ENCODE results near the gene FAF2. TPM values are rescaled to one million over a fixed set of nuclear protein-coding genes. Genes with fewer than 3 reads are reported as not detected.

FAF2 gene, protein sequence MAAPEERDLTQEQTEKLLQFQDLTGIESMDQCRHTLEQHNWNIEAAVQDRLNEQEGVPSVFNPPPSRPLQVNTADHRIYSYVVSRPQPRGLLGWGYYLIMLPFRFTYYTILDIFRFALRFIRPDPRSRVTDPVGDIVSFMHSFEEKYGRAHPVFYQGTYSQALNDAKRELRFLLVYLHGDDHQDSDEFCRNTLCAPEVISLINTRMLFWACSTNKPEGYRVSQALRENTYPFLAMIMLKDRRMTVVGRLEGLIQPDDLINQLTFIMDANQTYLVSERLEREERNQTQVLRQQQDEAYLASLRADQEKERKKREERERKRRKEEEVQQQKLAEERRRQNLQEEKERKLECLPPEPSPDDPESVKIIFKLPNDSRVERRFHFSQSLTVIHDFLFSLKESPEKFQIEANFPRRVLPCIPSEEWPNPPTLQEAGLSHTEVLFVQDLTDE
- total RNA-seq = 22.4 TPM
- 17.7 TPM for polyA plus RNA-seq
- long read RNA-seq, donor 1, full-length matches to known transcripts = 1 of 1 reads
- long read RNA-seq, donor 1, partial matches to known transcripts = 0 of 1 reads
- long read RNA-seq, donor 1, other reads (novel, unspliced or antisense) = 0 of 1 reads
- long read RNA-seq, donor 2 = 0 reads
- long read RNA-seq, donor 3, full-length matches to known transcripts = 7 of 7 reads
- long read RNA-seq, donor 3, partial matches to known transcripts = 0 of 7 reads
- long read RNA-seq, donor 3, other reads (novel, unspliced or antisense) = 0 of 7 reads
- long read RNA-seq, donor 4, full-length matches to known transcripts = 2 of 2 reads
- long read RNA-seq, donor 4, partial matches to known transcripts = 0 of 2 reads
- long read RNA-seq, donor 4, other reads (novel, unspliced or antisense) = 0 of 2 reads
- long read RNA-seq, donor 5, full-length matches to known transcripts = 6 of 12 reads
- long read RNA-seq, donor 5, partial matches to known transcripts = 6 of 12 reads
- long read RNA-seq, donor 5, other reads (novel, unspliced or antisense) = 0 of 12 reads
- long read RNA-seq, donor 6, full-length matches to known transcripts = 3 of 3 reads
- long read RNA-seq, donor 6, partial matches to known transcripts = 0 of 3 reads
- long read RNA-seq, donor 6, other reads (novel, unspliced or antisense) = 0 of 3 reads
- long read RNA-seq, donor 7, full-length matches to known transcripts = 6 of 15 reads
- long read RNA-seq, donor 7, partial matches to known transcripts = 9 of 15 reads
- long read RNA-seq, donor 7, other reads (novel, unspliced or antisense) = 0 of 15 reads
- long read RNA-seq, donor 8, full-length matches to known transcripts = 2 of 2 reads
- long read RNA-seq, donor 8, partial matches to known transcripts = 0 of 2 reads
- long read RNA-seq, donor 8, other reads (novel, unspliced or antisense) = 0 of 2 reads
- long read RNA-seq, donor 9, full-length matches to known transcripts = 6 of 6 reads
- long read RNA-seq, donor 9, partial matches to known transcripts = 0 of 6 reads
- long read RNA-seq, donor 9, other reads (novel, unspliced or antisense) = 0 of 6 reads
- long read RNA-seq, donor 10, full-length matches to known transcripts = 6 of 6 reads
- long read RNA-seq, donor 10, partial matches to known transcripts = 0 of 6 reads
- long read RNA-seq, donor 10, other reads (novel, unspliced or antisense) = 0 of 6 reads

DNA sequence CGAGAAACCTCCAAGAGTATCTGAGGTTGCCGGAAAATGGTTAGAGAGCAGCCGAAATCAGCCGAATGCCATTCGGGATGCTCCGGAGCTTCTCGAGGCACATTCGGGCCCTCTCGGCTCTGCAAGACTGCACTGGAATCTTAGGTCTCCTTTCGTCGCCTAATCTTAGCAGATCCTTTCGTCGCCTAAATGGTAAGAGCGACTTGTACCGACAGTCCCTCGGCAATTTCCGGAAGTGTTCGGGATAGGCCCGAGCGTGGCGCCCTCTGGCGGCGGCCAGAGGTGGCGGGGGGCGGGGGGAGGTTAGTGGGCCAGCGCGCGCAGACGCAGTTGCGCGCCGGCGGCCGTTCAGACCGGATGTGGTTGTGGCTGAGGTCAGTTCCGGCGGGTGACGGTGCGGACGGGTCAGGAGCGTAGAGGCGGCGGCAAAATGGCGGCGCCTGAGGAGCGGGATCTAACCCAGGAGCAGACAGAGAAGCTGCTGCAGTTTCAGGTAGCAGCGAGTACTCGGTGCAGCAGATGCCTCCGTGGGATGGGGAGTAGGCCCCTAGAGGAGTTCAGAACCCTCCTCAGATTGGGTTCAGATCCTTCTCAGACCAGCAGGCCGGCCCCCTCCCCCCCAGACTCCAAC lies at the start of gene FAF2:
FAF2 (plus strand) TSS at position 408 of the 631 bp plus-strand sequence; CDS start at position 431, 23 bp downstream.
- under 1% methylated on average over 50 of the region's 50 CpGs for WGBS
- Histone ChIP-seq H3K36me3 (ENCODE audit: control insufficient read depth in 2 of 2, insufficient read depth in 2 of 2, low read length in 1 of 2) (peaks cover 3 to 9% of the 10 kb centered on the region in 2 donors), H3K4me1 (ENCODE audit: control insufficient read depth in 2 of 2, insufficient read depth in 2 of 2, low read length in 2 of 2) (peaks cover 7 to 17% of the 10 kb centered on the region in 2 donors), H3K27ac (ENCODE audit: low read depth in 1 of 2, low read length in 1 of 2) (peak within 1 kb of the TSS; percentile 81 to 94), H3K4me3 (ENCODE audit: low read length in 2 of 2) (peak within 1 kb of the TSS; percentile 75 to 94), H3K27me3 (ENCODE audit: control insufficient read depth in 2 of 2, insufficient read depth in 1 of 2, low read length in 1 of 2) (peaks cover 0 to 3% of the 10 kb centered on the region in 2 donors), H3K9me3 (ENCODE audit: control insufficient read depth in 2 of 2, insufficient read depth in 1 of 2, low read length in 1 of 2) (peaks cover 0 to 3% of the 10 kb centered on the region in 2 donors)
- DNase-seq (ENCODE audit: low read depth in 6 of 9, low spot score in 9 of 9) = peak; percentile 93 to 99 (median 97)

DNA sequence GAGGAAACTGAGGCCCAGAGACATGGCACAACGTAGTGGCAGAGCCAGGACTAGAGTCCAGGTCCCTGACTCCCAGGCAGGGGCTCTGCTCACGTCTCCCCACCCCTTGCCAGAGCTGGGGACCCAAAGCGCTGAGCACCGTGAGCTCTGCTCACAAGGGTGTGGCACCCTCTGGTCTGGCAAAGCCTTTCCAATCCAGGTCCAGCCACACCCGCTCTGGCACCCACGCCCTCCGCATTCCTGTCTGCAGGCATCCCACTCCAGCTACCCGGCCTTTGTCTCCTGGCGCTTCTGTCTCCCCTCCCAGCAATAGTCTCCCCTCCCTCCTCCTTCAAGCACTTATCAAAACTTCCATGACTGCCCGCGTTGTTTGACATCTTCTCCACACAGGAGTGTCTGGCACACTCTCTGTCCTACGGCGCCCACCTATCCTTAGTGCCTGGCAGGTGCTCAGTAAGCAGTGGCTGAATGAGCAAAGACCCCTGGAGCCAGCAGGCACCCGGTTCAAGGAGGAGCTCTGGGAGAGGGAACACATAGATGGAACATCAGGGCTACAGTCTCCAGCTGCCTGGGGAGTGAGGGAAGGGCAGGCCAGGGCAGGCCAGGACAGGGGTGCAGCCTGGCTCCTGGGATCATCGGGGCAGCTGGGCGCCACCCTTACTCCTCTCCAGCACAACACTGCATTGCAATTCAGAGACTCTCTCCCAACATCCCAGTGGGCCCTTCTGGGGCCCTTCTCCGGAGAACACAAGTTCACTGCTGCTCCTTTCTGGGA lies 47.6 kb upstream of the FAF2 start:
- no peak for DNase-seq (ENCODE audit: low read depth in 6 of 9, low spot score in 9 of 9)
- Histone ChIP-seq H3K27me3 (ENCODE audit: control insufficient read depth in 2 of 2, insufficient read depth in 1 of 2, low read length in 1 of 2) (no peaks in the 10 kb centered on the region), H3K36me3 (ENCODE audit: control insufficient read depth in 2 of 2, insufficient read depth in 2 of 2, low read length in 1 of 2) (peaks cover 13 to 32% of the 10 kb centered on the region in 2 donors), H3K9me3 (ENCODE audit: control insufficient read depth in 2 of 2, insufficient read depth in 1 of 2, low read length in 1 of 2) (no peaks in the 10 kb centered on the region), H3K4me3 (ENCODE audit: low read length in 2 of 2) (no peak overlapping the region), H3K4me1 (ENCODE audit: control insufficient read depth in 2 of 2, insufficient read depth in 2 of 2, low read length in 2 of 2) (no peaks in the 10 kb centered on the region), H3K27ac (ENCODE audit: low read depth in 1 of 2, low read length in 1 of 2) (no peak overlapping the region)
- 95% methylated on average over 17 of the region's 17 CpGs for WGBS

DNA sequence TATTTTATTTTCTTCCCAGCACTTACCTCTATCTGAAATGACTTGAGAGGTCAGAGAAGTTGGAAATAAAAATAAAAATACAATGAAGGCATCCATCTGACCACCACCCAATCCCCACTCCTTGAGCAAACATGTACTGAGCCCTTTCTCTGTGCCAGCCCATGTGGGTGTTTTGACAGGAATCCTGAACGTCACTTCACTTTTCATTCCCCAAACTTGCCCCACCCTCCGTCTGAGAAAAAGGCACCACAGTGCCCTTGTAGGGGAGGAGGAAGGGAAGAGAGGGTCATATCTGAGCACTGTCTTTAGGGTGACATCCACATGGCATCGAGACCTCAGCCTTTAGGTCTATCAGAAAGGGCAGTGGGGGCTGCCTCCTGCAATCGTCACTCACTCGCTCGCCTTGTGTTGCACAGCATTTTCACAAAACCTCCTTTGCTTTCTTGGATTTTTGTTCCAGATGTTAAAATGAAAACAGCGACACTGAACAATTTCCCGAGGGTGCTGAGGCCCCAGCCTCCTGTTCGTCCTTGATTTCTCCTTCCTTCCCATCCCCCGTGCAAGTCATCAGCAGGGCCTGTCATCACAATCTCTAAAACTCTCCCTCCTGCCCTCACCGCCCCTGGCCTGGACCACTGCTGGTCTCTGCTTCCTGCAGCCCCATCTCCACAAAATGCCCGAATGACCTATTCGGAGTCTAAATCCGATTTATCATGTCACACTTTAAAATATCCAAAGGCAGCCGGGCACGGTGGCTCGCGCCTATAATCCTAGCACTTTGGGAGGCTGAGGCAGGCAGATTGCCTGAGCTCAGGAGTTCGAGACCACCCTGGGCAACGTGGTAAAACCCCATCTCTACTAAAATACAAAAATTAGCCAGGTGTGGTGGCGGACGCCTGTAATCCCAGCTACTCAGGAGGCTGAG lies 46.6 kb upstream of the FAF2 start:
- H3K36me3 ChIP-seq (ENCODE audit: control insufficient read depth in 2 of 2, insufficient read depth in 2 of 2, low read length in 1 of 2) = peaks cover 16 to 30% of the 10 kb centered on the region in 2 donors
- no peaks in the 10 kb centered on the region for H3K27me3 ChIP-seq (ENCODE audit: control insufficient read depth in 2 of 2, insufficient read depth in 1 of 2, low read length in 1 of 2)
- H3K4me3 ChIP-seq (ENCODE audit: low read length in 2 of 2) = no peak overlapping the region
- no peaks in the 10 kb centered on the region for H3K9me3 ChIP-seq (ENCODE audit: control insufficient read depth in 2 of 2, insufficient read depth in 1 of 2, low read length in 1 of 2)
- DNase-seq (ENCODE audit: low read depth in 6 of 9, low spot score in 9 of 9) = no peak
- no peak overlapping the region for H3K27ac ChIP-seq (ENCODE audit: low read depth in 1 of 2, low read length in 1 of 2)
- H3K4me1 ChIP-seq (ENCODE audit: control insufficient read depth in 2 of 2, insufficient read depth in 2 of 2, low read length in 2 of 2) = no peaks in the 10 kb centered on the region
- 97% methylated on average over 22 of the region's 22 CpGs for WGBS

DNA sequence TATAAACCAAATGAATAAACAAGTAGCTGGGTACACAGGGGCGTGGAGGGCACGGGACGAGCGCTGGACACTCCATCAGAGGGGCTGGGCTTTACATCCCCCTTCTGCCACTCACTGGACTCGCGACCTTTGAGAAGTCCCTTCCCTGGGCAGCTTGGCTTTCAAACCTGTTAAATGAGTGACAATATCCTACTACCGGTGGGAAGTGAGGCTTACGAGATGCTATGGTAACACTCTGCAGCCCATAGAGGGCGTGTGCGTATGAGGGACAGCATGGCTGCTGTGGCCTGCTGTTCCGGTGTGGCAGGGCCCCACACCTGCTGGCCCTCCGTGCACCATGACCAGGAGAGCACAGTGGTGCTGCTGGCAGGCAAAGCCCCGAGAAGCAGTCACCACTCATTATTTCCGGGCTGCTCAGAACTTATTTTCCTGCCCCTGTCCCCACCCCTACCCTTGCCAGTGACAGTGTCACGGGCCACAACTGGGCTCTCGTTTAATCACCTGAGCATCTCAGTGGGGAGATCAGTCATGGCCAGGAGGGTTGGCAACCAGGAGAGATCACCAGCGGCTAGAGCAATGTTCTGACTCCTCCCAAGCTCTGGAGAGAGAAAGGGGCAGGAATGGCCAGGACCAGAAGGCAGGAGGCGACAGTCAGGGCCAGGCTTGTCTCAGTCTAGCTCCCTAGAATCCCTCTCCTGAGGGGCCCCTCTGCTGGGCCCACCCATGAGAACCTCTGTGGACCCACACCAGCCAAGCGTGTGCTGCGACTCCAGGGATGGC lies 42.3 kb upstream of the FAF2 start:
- Histone ChIP-seq H3K27me3 (ENCODE audit: control insufficient read depth in 2 of 2, insufficient read depth in 1 of 2, low read length in 1 of 2) (no peaks in the 10 kb centered on the region), H3K36me3 (ENCODE audit: control insufficient read depth in 2 of 2, insufficient read depth in 2 of 2, low read length in 1 of 2) (peaks cover 31 to 33% of the 10 kb centered on the region in 2 donors), H3K9me3 (ENCODE audit: control insufficient read depth in 2 of 2, insufficient read depth in 1 of 2, low read length in 1 of 2) (no peaks in the 10 kb centered on the region), H3K27ac (ENCODE audit: low read depth in 1 of 2, low read length in 1 of 2) (no peak overlapping the region), H3K4me1 (ENCODE audit: control insufficient read depth in 2 of 2, insufficient read depth in 2 of 2, low read length in 2 of 2) (peaks cover 0 to 5% of the 10 kb centered on the region in 2 donors), H3K4me3 (ENCODE audit: low read length in 2 of 2) (no peak overlapping the region)
- DNase-seq (ENCODE audit: low read depth in 6 of 9, low spot score in 9 of 9) = no peak
- WGBS = 97% methylated on average over 20 of the region's 20 CpGs

DNA sequence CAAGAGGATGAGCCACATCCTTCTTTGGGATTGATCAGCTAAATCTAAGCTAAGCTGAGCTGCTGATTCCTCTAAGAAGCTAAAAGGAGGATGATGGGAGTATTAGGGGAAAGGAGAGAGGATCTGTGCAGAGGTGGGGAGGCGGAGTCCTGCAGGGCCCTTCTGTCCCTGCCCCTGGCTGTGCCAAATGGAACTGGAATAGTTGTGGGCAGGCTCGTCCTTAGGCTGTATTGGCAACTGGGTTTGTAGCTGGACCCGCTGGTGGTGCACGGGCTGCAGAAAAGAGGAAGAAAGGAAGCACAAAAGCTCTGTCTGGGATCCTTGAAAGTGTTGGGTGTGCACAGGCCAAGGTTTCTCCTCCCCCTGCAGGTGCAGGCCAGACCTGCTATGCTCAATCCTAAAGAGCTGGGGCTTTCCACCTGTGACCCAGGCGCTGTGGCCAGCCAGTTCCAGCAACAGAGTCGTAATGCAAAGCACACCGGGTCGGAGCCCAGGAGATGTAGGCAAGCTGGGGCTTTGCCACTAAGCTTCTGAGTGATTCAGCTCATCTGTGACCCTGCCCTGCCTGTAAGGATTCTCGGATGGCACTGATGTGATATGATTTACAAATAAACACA lies 41.6 kb upstream of the FAF2 start:
- Histone ChIP-seq H3K27me3 (ENCODE audit: control insufficient read depth in 2 of 2, insufficient read depth in 1 of 2, low read length in 1 of 2) (no peaks in the 10 kb centered on the region), H3K9me3 (ENCODE audit: control insufficient read depth in 2 of 2, insufficient read depth in 1 of 2, low read length in 1 of 2) (no peaks in the 10 kb centered on the region), H3K4me3 (ENCODE audit: low read length in 2 of 2) (no peak overlapping the region), H3K36me3 (ENCODE audit: control insufficient read depth in 2 of 2, insufficient read depth in 2 of 2, low read length in 1 of 2) (peaks cover 30 to 31% of the 10 kb centered on the region in 2 donors), H3K27ac (ENCODE audit: low read depth in 1 of 2, low read length in 1 of 2) (no peak overlapping the region), H3K4me1 (ENCODE audit: control insufficient read depth in 2 of 2, insufficient read depth in 2 of 2, low read length in 2 of 2) (peaks cover 0 to 6% of the 10 kb centered on the region in 2 donors)
- WGBS = 95% methylated on average over 9 of the region's 9 CpGs
- DNase-seq (ENCODE audit: low read depth in 6 of 9, low spot score in 9 of 9) = no peak

DNA sequence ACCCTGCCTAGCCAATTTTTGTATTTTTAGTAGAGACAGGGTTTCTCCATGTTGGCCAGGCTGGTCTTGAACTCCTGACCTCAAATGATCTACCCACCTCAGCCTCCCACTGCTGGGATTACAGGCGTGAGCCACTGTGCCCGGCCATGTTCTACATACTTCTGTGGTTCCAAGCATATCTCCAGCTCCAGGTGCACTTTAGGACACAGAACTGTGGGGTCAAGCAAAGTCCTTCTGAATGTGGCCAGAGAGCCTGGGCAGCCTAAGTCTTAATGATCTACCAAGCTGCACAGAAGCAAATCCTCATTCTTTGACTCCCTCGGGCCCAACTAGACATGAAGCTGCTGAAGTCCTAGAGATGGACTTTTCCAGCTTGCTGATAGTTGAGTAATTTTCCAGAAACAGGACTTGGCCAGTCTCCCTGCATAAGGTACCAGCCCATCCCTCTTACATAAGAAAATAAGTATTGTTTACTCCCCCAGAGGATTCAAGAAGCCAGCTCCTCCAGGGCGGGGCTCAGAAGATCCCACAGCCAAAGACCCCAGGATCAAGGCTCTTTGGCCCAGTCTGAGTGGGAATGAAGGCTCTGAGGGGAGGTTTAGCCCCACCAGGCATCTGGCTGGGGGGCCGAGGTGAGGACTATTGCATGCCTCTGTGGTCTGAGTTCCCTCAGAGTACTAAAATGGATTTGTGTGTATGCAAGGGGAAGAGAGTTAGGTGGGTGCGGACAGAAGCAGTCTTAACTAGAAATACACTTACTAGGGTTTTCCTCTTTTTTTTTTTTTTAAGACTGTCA lies 40.5 kb upstream of the FAF2 start:
- Histone ChIP-seq H3K9me3 (ENCODE audit: control insufficient read depth in 2 of 2, insufficient read depth in 1 of 2, low read length in 1 of 2) (no peaks in the 10 kb centered on the region), H3K36me3 (ENCODE audit: control insufficient read depth in 2 of 2, insufficient read depth in 2 of 2, low read length in 1 of 2) (peaks cover 30 to 31% of the 10 kb centered on the region in 2 donors), H3K27me3 (ENCODE audit: control insufficient read depth in 2 of 2, insufficient read depth in 1 of 2, low read length in 1 of 2) (no peaks in the 10 kb centered on the region), H3K4me3 (ENCODE audit: low read length in 2 of 2) (no peak overlapping the region), H3K27ac (ENCODE audit: low read depth in 1 of 2, low read length in 1 of 2) (peak overlapping the region in 1 of 2 donors; percentile 5), H3K4me1 (ENCODE audit: control insufficient read depth in 2 of 2, insufficient read depth in 2 of 2, low read length in 2 of 2) (peaks cover 0 to 6% of the 10 kb centered on the region in 2 donors)
- DNase-seq (ENCODE audit: low read depth in 6 of 9, low spot score in 9 of 9) = no peak
- 96% methylated on average over 6 of the region's 6 CpGs for WGBS
